ENCODE measurements around the gene KIF1B. TPM values are rescaled to one million over a fixed set of nuclear protein-coding genes. Genes with fewer than 3 reads are reported as not detected.

The KIF1B gene
- total RNA-seq, 1 experiment from 2014 or later = 57.7 TPM

DNA sequence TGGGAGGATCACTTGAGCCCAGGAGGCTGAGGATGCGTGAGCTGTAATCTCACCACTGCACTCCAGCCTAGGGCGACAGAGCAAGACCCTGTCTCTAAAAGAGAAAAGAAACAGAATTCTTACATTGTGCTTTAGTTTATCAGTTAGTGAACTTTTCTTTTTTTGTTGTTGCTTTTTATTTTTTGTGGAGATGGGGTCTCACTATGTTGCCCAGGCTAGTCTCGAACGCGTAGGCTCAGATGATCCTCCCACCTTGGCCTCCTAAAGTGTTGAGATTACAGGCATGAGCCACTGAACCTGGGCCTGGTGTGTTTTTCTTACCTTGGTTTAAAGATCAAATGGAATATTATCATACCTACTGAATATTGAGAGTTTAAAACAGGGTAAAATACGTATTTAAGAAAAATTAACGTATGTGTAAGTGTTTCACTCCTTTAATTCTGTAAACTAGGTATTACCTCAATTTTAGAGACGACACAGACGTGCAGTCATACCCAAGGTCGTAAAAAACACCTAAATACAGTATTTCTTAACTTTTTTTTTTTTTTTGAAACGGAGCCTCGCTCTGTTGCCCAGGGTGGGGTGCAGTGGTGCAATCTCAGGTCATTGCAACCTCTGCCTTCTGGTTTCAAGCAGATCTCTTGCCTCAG, 39.6 kb downstream of the KIF1B start:
- no peak overlapping the region for H4K8ac ChIP-seq (replicated peaks; ENCODE audit: insufficient read length, low read depth, low read length)
- no peak overlapping the region for H2BK15ac ChIP-seq (ENCODE audit: low read depth, low read length)
- no peak overlapping the region for H4K91ac ChIP-seq (ENCODE audit: insufficient read length, low read depth, low read length)
- H3K27me3 ChIP-seq (ENCODE audit: insufficient read depth, low read length) = no peaks in the 10 kb centered on the region
- H4K20me1 ChIP-seq (ENCODE audit: control insufficient read depth, insufficient read depth, insufficient read length) = no peaks in the 10 kb centered on the region
- no peaks in the 10 kb centered on the region for H3K4me1 ChIP-seq (ENCODE audit: insufficient read depth, low read length)
- Mint-ChIP-seq H3K4me3 (no peak overlapping the region), H3K36me3 (ENCODE audit: insufficient read depth in 1 of 3, low read depth in 3 of 3) (peaks cover 18 to 28% (median 19%) of the 10 kb centered on the region in 3 experiments; a peak in 6 of 7 replicates), H3K4me1 (no peaks in the 10 kb centered on the region), H3K9me3 (no peaks in the 10 kb centered on the region), H3K27ac (no peak overlapping the region), H3K27me3 (ENCODE audit: low read depth) (no peaks in the 10 kb centered on the region; the same call in 1 of the 2 replicates)
- no peak overlapping the region for H3K9ac ChIP-seq (ENCODE audit: extremely low read depth, insufficient read length, low read length)
- no peak overlapping the region for H2BK120ac ChIP-seq (ENCODE audit: low read depth, low read length, poor library complexity, severe bottlenecking)
- TF ChIP-seq, protein P1, sequence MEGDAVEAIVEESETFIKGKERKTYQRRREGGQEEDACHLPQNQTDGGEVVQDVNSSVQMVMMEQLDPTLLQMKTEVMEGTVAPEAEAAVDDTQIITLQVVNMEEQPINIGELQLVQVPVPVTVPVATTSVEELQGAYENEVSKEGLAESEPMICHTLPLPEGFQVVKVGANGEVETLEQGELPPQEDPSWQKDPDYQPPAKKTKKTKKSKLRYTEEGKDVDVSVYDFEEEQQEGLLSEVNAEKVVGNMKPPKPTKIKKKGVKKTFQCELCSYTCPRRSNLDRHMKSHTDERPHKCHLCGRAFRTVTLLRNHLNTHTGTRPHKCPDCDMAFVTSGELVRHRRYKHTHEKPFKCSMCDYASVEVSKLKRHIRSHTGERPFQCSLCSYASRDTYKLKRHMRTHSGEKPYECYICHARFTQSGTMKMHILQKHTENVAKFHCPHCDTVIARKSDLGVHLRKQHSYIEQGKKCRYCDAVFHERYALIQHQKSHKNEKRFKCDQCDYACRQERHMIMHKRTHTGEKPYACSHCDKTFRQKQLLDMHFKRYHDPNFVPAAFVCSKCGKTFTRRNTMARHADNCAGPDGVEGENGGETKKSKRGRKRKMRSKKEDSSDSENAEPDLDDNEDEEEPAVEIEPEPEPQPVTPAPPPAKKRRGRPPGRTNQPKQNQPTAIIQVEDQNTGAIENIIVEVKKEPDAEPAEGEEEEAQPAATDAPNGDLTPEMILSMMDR (conservative IDR thresholded peaks at IDR 0.05) = no peak
- H2AFZ ChIP-seq (ENCODE audit: low read length) = no peak overlapping the region
- no peak overlapping the region for H2BK5ac ChIP-seq (ENCODE audit: insufficient read length, low read length)
- H3K4ac ChIP-seq (ENCODE audit: low read depth, low read length) = no peak overlapping the region
- no peak overlapping the region for H3K27ac ChIP-seq (ENCODE audit: insufficient read length, low read depth, low read length)
- no peak overlapping the region for H3K14ac ChIP-seq (ENCODE audit: insufficient read depth, low read length)
- no peak overlapping the region for H2BK20ac ChIP-seq (ENCODE audit: low read depth, low read length, poor library complexity, severe bottlenecking)
- peaks cover 20% of the 10 kb centered on the region for H3K79me1 ChIP-seq (ENCODE audit: insufficient read depth, low read depth, low read length, poor library complexity, severe bottlenecking)
- H3T11ph ChIP-seq (ENCODE audit: low read length) = no peak overlapping the region
- no peaks in the 10 kb centered on the region for H3K23me2 ChIP-seq (ENCODE audit: insufficient read length, low read depth, low read length, poor library complexity, severe bottlenecking)
- no peak for DNase-seq
- H3K18ac ChIP-seq (ENCODE audit: insufficient read length, low read depth, low read length) = no peak overlapping the region
- no CpG with 5 or more reads among the region's 12 CpGs for WGBS (ENCODE audit: extremely low coverage, insufficient read length, low lambda C conversion rate)
- no peak overlapping the region for H3K56ac ChIP-seq (ENCODE audit: insufficient read length, low read depth, low read length)
- no peak overlapping the region for H3K23ac ChIP-seq (ENCODE audit: insufficient read length, low read depth, low read length)
- H2BK12ac ChIP-seq (ENCODE audit: insufficient read length, low read depth, low read length) = no peak overlapping the region
- no peak overlapping the region for H4K5ac ChIP-seq (ENCODE audit: insufficient read length, low read depth, low read length)
- H3K79me2 ChIP-seq (ENCODE audit: insufficient read depth, low read length) = peaks cover 17% of the 10 kb centered on the region; the same call in 1 of the 2 replicates
- no peaks in the 10 kb centered on the region for H3K9me3 ChIP-seq (ENCODE audit: control insufficient read depth, low read depth, low read length)
- H3K4me2 ChIP-seq (ENCODE audit: insufficient read depth, insufficient read length, low read length) = no peak overlapping the region
- H2AK5ac ChIP-seq (ENCODE audit: insufficient read length, low read length) = no peak overlapping the region
